Measurements from ENCODE around the gene EGLN2. TPM values are rescaled to one million over a fixed set of nuclear protein-coding genes. Genes with fewer than 3 reads are reported as not detected.
A peak's percentile ranks its signal among the peaks of the same experiment; 100 is the strongest.
"Not testable (repeated sequence)": the region's sequence is repeated elsewhere in the genome, so short reads cannot be mapped to it uniquely, and the experiment has no call there.

The EGLN2 gene
- total RNA-seq, 1 donor from 2014 or later = 99.9 TPM

GRCh38 chr19:40827386-40828247 lies 28.6 kb downstream of the EGLN2 start:
- no peaks in the 10 kb centered on the region for H3K27me3 ChIP-seq (ENCODE audit: control insufficient read depth, insufficient read depth, low read length)
- no peaks in the 10 kb centered on the region for H3K36me3 ChIP-seq (ENCODE audit: control insufficient read depth, insufficient read depth, low read length)
- DNase-seq (ENCODE audit: low read depth) = no peak
- H3K4me3 ChIP-seq (ENCODE audit: low read depth, low read length) = no peak overlapping the region
- no peak for TF ChIP-seq CTCF (IDR thresholded peaks at IDR 0.05; ENCODE audit: insufficient read depth, low read length, poor library complexity, severe bottlenecking)

GRCh38 chr19:40829205-40829604 lies 30.2 kb downstream of the EGLN2 start:
- H3K36me3 ChIP-seq (ENCODE audit: control insufficient read depth, insufficient read depth, low read length) = no peaks in the 10 kb centered on the region
- DNase-seq (ENCODE audit: low read depth) = no peak
- no peaks in the 10 kb centered on the region for H3K27me3 ChIP-seq (ENCODE audit: control insufficient read depth, insufficient read depth, low read length)
- H3K4me3 ChIP-seq (ENCODE audit: low read depth, low read length) = no peak overlapping the region
- no peak for TF ChIP-seq CTCF (IDR thresholded peaks at IDR 0.05; ENCODE audit: insufficient read depth, low read length, poor library complexity, severe bottlenecking)

- not testable (repeated sequence) for H3K36me3 ChIP-seq (ENCODE audit: control insufficient read depth, insufficient read depth, low read length); H3K4me3 ChIP-seq (ENCODE audit: low read depth, low read length); H3K27me3 ChIP-seq (ENCODE audit: control insufficient read depth, insufficient read depth, low read length); DNase-seq (ENCODE audit: low read depth)
Observed at GRCh38 chr19:40830741-40831140, 31.8 kb downstream of the EGLN2 start.

DNA sequence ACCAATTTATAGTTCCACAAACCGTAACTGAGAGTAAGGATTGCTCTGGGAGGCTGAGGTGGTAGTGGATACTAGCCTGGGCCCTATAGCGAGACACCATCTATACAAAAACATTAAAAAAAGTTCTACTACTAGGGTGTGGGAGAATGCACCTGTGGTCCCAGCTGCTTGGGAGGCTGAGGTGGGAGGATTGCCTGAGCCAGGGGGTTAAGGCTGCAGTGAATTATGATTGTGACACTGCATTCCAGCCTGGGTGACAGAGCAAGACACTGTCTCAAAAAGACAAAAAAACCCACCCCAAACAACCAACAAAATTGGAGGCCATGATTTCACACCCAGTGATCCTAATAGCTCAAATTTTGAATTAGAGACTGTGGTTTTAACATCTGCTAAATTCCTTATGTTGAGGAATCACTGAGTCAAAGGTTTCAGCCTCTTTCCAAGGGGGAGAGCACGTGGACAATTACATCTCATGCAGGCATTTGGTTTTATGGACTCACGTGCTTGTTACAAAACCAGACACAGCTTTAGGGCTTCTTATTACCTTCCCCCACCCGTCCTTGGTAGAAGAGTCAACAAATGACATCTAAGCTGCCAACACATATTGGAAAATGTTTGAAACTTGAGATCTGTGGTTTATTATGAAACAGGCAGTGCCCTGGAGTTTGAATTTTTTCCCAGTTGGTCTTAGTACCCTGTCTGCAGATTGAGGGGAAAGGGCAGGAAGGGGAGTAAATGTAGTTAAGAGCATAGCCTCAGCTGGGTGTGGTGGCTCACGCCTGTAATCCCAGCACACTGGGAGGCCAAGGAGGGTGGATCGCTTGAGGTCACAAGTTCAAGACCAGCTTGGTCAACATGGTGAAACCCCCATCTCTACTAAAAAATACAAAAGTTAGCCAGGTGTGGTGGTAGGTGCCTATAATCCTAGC lies 32.8 kb downstream of the EGLN2 start:
- Histone ChIP-seq H3K27me3 (ENCODE audit: control insufficient read depth, insufficient read depth, low read length) (no peaks in the 10 kb centered on the region), H3K36me3 (ENCODE audit: control insufficient read depth, insufficient read depth, low read length) (no peaks in the 10 kb centered on the region), H3K4me3 (ENCODE audit: low read depth, low read length) (no peak overlapping the region)
- DNase-seq (ENCODE audit: low read depth) = peak; percentile 74
- TF ChIP-seq CTCF (IDR thresholded peaks at IDR 0.05; ENCODE audit: insufficient read depth, low read length, poor library complexity, severe bottlenecking) = no peak

GRCh38 chr19:40832431-40832790 lies 33.4 kb downstream of the EGLN2 start:
- not testable (repeated sequence) for H3K36me3 ChIP-seq (ENCODE audit: control insufficient read depth, insufficient read depth, low read length); H3K4me3 ChIP-seq (ENCODE audit: low read depth, low read length); H3K27me3 ChIP-seq (ENCODE audit: control insufficient read depth, insufficient read depth, low read length); DNase-seq (ENCODE audit: low read depth)

DNA sequence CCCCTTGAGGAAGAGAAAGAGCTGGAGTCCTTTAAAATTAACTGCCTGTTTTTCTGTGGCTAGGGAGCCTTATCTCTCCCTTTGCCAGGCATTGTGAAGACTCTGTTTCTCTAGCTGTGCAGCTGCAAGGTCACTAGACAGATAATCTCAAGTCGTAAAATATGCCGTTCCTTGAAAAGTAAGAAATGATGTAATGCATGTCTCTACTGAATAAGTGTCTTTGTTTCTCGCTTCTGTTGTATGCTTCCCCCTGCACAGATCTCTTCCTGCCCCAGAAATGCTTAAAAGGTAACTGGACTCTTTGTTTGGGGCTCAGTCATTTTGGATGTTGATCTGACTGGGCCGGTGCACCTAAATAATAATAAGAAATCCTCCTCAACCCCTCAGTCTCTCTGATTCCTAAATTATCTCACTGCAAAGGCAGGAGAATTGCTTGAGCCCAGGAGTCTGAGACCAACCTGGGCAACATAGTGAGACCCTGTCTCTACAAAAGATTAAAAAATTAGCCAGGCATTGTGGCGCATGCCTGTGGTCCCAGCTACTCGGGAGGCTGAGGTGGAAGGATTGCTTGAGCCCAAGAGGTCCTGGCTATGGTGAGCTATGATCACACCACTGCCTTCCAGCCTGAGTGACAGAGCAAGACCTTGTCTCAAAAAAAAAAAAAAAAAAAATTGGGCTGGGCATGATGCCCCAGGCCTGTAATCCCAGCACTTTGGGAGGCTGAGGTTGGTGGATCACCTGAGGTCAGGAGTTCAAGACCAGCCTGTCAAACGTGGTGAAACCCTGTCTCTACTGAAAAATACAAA lies 34.9 kb downstream of the EGLN2 start:
- not testable (repeated sequence) for DNase-seq (ENCODE audit: low read depth); H3K4me3 ChIP-seq (ENCODE audit: low read depth, low read length); H3K27me3 ChIP-seq (ENCODE audit: control insufficient read depth, insufficient read depth, low read length); H3K36me3 ChIP-seq (ENCODE audit: control insufficient read depth, insufficient read depth, low read length)
